ENCODE measurements around the gene XPO5.

- TF ChIP-seq CTCF (IDR thresholded peaks at IDR 0.05): no peak
- TF ChIP-seq POLR2A (IDR thresholded peaks at IDR 0.05): no peak
Measured at GRCh38 chr6:43582911-43583310, 7.1 kb upstream of the XPO5 start.
